ENCODE data around the gene OLIG1.

The OLIG1 gene

DNA sequence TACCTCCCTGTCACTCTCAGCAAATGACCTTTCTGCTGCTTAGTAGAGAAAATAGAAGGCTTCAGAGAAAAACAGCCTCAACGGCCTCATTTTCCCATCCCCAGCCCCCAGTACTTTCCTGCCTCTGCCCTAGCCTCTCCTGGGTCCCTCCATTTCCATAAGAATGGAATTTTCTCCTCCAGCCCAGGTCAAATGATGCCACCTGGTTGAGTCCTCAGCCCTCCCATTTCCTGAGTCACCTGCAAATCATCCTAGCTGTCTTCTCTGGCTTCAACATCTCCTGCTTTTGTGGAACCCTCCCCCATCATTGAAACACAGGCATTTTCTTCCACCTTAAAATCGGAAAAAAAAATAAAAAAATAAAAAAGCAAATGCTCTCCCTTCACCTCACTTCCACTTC is 35.1 kb downstream of the OLIG1 start:
- no peak for ATAC-seq

DNA sequence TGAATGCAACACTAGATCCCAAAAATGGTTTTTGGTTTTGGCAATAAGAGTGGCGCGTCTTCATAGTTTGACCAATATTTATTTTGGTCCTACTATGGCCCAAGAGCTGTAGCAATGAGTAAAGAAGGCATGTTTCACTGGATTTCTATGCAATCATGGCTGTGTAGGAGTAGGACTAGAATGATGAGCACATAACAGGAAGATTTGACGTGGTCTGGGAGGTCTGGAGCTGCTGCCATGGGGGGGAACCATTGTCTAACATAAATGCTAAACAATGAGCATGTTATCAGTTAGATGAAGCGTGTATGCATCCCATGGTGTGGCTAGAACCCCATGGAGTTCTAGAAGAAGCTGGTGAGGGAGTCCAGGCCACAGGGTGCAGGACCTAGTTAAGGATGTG is 38.3 kb downstream of the OLIG1 start:
- no peak for ATAC-seq

DNA sequence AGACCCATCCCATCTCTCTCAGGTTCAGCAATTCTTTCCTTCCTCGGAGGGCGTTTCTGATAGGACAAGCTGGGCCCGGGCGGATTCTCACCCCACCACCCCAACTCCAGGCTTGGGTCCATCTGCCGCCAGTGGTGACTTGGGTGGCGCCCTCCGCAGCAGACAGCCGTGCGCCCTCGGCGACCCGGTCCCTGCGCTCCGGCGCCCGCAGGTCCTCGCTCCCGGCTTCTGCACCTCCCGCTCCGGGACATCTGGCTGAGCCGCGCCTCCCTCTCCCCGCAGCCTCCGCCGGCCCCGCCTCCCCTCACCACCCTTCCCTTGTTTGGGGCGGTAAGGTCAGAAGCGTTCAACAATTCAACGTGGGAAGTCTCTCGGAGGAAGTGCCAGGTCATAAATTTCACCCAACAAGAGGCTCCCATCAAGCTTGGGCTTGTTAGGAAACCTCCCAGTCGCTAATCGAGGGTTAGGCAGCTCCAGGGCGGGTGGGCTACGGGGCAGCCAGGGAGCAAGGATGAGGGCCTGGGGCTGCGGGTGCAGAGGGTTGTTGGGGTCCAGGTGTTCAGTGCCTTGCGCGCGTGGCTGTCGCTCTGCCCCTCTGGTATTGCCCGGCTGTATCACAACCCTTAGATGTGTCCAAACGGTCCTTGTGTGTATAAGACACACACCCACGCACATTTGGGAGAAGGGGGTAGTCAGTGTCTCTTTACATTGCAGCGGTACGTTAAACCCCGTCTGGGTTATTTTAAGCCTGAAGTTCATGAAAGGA is 39.8 kb downstream of the OLIG1 start:
- ATAC-seq, result no peak

DNA sequence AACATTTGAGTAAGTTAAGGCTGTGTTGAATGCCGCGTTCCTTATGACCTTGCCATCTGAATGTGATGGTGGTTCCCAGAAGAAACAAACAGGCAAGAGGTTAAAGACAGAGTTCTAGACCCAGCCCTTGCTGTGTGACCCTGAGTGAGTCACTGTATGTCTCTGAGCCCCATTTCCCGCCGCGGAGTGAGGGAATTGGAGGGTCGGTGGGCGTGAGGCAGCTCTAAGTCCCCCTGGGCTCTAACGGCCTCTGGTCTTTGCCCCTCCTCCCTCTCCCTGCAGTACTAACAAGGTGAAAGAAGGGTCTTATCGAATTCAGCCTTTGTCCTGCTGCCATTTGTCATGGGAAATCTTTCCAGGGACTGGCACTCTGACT is 40.4 kb downstream of the OLIG1 start:
- ATAC-seq, result no peak

DNA sequence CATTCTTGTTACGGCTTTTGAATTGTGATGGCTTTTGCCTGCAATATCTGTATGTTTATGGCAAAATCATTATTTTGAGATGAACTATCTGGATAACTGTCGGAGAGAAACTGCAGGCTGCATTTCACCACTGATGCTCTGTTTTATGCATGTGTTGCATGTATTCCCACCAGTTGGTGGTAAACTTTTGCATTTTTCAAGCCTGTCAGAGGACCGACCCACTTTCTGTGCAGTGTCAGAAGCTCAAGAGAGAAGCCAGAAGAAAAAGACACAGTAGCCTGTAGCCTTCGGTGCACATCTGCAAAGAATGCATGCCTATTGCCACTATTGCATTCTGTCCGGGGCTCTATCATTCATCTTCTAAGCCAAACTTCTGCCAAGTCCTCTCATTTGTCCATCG is 41.6 kb downstream of the OLIG1 start:
- ATAC-seq, result no peak

DNA sequence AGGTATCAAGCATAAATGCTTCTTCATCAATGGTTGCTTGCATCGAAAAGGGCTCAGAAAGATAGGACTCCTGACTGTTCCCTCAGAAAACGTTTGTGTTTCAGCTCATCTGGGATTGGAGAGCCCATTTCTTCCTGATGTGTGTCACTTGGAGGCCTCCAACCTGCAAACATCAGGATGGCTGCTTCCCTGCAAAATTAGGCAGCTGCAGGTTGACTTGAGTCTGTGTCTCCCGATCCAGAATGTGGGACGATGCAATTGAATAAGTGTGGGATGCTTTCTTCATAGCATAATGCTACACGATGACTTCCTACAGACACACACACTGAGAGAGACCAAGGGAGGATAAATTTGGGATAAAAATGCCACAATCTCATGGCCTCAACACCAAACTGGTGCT is 42.2 kb downstream of the OLIG1 start:
- ATAC-seq, result no peak

DNA sequence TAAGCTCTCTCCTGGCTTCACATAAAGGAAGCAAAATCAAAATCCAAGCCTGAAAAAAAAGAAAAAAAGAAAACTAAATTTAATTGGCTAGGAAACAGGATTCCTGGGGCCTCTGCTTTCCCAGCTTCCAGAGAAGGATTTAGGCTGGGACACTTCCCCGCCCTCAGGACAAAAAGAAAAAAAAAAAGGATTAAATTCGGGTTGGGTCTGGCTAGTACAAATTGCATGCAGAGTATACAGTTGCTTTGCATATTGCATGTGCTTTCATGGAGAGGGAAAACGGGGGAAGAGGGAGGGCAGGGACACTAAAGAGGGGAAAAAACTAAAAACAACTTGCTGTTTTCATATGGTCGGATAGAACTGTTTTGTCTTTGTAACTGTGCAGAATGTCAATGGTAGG is 42.7 kb downstream of the OLIG1 start:
- ATAC-seq, result no peak

DNA sequence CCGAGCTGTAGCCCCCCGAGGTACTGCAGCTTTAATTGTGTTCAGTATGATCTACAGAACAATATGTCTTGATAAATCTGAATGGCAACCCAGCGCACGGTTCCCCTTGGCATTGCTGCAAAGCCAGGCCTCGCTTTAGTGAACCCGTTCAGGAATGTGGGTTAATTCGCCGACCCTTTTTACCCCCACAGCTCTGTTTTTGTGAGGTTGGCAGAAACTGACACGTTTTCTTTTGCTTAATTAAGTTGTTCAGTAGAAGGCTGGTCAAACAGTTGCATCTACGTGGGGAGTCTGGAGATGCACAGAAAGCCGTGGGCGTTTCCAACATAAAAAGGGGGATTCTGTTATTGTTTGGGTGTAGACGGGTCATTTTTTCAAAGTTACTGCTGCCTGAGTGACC is 43.2 kb downstream of the OLIG1 start:
- no peak for ATAC-seq

DNA sequence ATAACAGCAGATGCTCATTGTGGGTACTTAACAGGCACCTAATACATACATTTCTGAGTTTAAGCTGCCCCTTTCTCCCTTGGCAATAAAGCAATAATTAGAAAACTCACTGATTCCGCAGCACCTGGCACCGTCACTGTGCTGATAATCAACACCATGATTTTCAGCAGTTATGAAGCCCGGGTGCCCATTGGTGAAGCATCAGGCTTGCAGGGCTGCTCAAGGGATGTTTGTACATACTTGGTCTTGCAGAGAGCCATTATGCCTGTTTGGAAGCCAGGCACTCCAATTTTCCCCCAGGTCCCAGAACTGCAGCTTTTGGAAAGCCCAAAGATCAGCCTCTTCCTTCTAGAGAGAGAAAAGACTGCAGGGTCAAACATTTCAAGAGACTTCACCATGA is 44.3 kb downstream of the OLIG1 start:
- no peak for ATAC-seq

DNA sequence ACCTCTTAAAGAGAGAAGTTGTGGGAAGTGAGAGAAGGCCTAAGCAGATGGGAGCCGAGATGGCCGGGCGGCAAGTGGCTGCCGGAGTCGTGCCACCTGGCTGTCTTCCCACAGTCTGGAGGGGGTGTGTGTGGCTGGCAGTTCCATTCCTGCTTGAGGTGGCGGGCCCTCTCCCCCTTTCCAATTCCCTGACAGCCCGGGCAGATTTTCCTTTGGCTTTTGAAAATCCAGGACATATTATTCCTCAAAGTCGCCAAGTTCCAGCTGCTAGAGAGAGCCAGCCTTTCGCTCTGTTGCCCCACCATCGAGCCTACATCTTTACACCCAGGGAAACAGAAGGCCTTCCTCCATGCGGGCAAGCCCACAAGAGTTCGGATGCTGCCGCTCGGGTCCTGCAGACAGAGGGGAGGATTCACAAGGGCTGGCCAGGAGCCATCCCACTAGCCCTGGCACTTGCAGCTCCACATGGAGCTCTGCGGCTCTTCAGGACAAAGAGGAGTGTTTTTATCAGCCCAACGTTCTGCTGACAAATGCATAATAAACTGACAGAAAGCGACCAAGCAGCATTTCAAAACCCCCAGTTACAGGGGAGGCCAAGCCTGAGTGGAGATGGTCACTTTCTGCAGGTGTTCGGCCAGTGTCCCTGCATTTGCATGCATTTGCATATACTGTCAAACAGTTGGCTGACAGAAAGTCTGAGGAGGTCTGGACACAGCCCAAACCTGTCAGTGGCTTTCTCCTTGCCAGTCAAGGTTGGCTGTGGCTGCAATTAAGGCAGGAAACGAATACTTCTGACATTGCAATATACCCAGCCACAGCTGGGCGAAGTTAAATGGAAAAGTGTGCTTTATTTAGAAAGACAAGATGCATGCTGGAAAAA is 45.9 kb downstream of the OLIG1 start:
- ATAC-seq, result no peak

DNA sequence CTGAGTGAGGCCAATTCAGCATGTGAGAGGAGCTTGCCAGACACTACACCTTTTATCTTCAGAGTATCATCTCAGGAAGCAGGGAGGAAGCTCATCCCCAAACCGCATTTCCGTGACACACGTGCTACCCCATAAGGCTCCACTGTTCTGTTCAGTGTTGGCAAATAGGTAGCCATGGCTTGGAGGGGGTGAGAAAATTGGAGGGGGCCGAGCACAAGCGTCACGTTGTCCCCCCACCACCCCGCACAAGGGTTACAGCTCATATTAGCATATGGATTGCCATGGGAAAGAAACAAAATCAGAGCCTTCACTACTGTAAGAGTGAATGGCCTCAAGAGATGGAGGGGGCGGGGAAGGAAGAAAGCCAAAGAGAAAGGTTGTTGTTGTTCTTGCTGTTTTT is 46.7 kb downstream of the OLIG1 start:
- no peak for ATAC-seq

DNA sequence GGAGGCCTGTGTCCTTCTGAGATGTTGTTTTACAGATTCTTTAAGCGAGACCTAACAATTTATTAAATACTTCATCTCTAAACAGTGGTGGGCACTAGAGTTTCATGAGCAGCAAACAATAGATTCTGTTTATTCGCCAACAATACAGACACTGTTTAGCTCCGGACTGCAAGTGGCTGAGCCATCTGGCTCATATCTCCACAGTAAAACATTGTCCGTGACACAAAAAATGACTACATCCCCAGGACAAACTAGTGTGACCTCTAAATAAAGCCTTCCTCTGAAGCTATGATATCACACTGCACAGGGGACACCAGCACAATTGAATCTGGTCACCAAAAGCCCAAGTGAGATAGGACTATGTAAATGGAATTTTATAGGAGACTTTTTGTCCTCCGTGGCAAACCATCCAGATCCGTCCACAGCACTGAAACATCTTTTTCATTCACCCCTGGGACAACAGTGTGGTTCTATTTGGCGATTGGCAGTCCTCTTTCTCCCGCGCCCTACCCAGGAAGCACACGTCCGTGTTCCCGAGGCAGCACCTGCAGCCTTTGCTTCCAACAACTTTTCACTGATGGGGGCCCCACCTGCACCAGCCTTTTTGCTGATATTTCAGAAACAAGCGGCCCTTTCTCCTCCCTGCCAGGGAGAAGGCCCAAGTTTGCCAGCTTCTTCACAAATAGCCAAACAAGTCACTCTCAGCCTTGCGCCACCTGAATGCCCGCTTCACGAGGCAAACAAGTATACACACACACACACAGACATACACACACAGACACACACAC is 47.4 kb downstream of the OLIG1 start:
- no peak for ATAC-seq

Measured in activated CD4-positive, CD25-positive, alpha-beta regulatory T cell treated with anti-CD3 and anti-CD28 coated beads, Interleukin-2, amount 50 U/mL, for 24 hours (primary cell).